Gastrocnemius medialis (tissue), 4 donors: ENCODE data around the gene ST8SIA6.

Source experiments
- POLR2A ChIP-seq, 2 donors: fragments of 450-650 bp; IDR thresholded peaks; one replicate each; pipeline ENCODE4 v1.6.1; 2017; ENCODE audit warnings: antibody characterized with exemption in 2 of 2, mild to moderate bottlenecking in 2 of 2, moderate library complexity in 2 of 2
- TF ChIP-seq, protein P1 (sequence below), 5 experiments: fragments of 450-650 bp in 3 of 5; fragments of 200-600 bp in 2 of 5; sonication (generic) in 2 of 5; IDR thresholded peaks in 4 of 5; conservative IDR thresholded peaks in 1 of 5; 1 replicate in 4 of 5; 2 replicates in 1 of 5; pipeline ENCODE4 v1.5.1; 2016 to 2019; ENCODE audit warnings: antibody characterized with exemption in 5 of 5, mild to moderate bottlenecking in 3 of 5, moderate library complexity in 3 of 5

DNA sequence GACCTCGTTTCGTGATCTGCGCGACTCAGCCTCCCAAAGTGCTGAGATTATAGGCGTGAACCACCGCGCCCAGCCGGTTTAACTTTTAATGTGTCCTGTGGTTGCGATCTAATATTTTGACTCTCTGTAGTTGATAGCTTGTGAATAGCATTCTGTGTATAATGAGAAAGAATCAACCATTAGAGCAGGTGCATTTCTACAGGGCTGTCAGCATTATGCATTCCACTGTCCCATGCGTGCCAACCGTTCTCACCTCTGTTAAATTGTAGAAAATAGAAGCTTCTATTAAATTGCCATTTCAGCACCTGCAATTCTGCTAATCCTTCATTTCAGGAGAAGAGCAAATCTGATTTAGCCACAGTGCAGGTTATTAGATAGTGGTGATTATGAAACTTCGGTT lies 164.6 kb downstream of the ST8SIA6 start:
- TF ChIP-seq, protein P1, sequence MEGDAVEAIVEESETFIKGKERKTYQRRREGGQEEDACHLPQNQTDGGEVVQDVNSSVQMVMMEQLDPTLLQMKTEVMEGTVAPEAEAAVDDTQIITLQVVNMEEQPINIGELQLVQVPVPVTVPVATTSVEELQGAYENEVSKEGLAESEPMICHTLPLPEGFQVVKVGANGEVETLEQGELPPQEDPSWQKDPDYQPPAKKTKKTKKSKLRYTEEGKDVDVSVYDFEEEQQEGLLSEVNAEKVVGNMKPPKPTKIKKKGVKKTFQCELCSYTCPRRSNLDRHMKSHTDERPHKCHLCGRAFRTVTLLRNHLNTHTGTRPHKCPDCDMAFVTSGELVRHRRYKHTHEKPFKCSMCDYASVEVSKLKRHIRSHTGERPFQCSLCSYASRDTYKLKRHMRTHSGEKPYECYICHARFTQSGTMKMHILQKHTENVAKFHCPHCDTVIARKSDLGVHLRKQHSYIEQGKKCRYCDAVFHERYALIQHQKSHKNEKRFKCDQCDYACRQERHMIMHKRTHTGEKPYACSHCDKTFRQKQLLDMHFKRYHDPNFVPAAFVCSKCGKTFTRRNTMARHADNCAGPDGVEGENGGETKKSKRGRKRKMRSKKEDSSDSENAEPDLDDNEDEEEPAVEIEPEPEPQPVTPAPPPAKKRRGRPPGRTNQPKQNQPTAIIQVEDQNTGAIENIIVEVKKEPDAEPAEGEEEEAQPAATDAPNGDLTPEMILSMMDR (IDR thresholded peaks at IDR 0.05 in 4 of 5, conservative IDR thresholded peaks at IDR 0.05 in 1 of 5): no peak
- no peak for TF ChIP-seq POLR2A (IDR thresholded peaks at IDR 0.05)
